Ammon's horn (tissue), 1 donor: ENCODE results near the gene SRRM3.
"Not testable (repeated sequence)": the region's sequence is repeated elsewhere in the genome, so short reads cannot be mapped to it uniquely, and the experiment has no call there.

Experiments
- DNase-seq: peaks from one replicate; pipeline ENCODE4 v3.0.0-alpha.2; 2016; ENCODE audit warnings: low spot score

The SRRM3 gene

GRCh38 chr7:76189276-76189675 is 12.4 kb upstream of the SRRM3 start:
- DNase-seq, result no peak

GRCh38 chr7:76191783-76192240 is 9.9 kb upstream of the SRRM3 start:
- no peak for DNase-seq

- DNase-seq, result no peak
Observed at GRCh38 chr7:76193466-76193865, 8.2 kb upstream of the SRRM3 start.

- DNase-seq, result no peak
Observed at GRCh38 chr7:76193883-76194282, 7.8 kb upstream of the SRRM3 start.

- DNase-seq, result no peak
Observed at GRCh38 chr7:76196786-76197185, 4.9 kb upstream of the SRRM3 start.

- no peak for DNase-seq
Observed at GRCh38 chr7:76198202-76198601, 3.5 kb upstream of the SRRM3 start.

GRCh38 chr7:76202666-76203030 is 952 bp downstream of the SRRM3 start:
- no peak for DNase-seq

GRCh38 chr7:76204147-76204546 is 2.5 kb downstream of the SRRM3 start:
- no peak for DNase-seq

- no peak for DNase-seq
Observed at GRCh38 chr7:76206633-76207032, 4.9 kb downstream of the SRRM3 start.

- DNase-seq, result no peak
Observed at GRCh38 chr7:76209310-76209709, 7.6 kb downstream of the SRRM3 start.

- no peak for DNase-seq
Observed at GRCh38 chr7:76211216-76211615, 9.5 kb downstream of the SRRM3 start.

- not testable (repeated sequence) for DNase-seq
Observed at GRCh38 chr7:76215349-76215748, 13.7 kb downstream of the SRRM3 start.

- no peak for DNase-seq
Observed at GRCh38 chr7:76216381-76217082, 14.8 kb downstream of the SRRM3 start.

GRCh38 chr7:76217942-76218566 is 16.4 kb downstream of the SRRM3 start:
- no peak for DNase-seq

GRCh38 chr7:76220185-76221057 is 18.7 kb downstream of the SRRM3 start:
- DNase-seq, result peak; percentile 58

GRCh38 chr7:76222333-76222732 is 20.6 kb downstream of the SRRM3 start:
- DNase-seq, result no peak

GRCh38 chr7:76222839-76223238 is 21.1 kb downstream of the SRRM3 start:
- DNase-seq, result no peak

GRCh38 chr7:76223286-76223972 is 21.7 kb downstream of the SRRM3 start:
- no peak for DNase-seq

GRCh38 chr7:76224695-76225094 is 23.0 kb downstream of the SRRM3 start:
- DNase-seq, result no peak

- no peak for DNase-seq
Observed at GRCh38 chr7:76225379-76225778, 23.7 kb downstream of the SRRM3 start.

GRCh38 chr7:76225951-76226350 is 24.3 kb downstream of the SRRM3 start:
- DNase-seq, result no peak

- not testable (repeated sequence) for DNase-seq
Observed at GRCh38 chr7:76226878-76227423, 25.3 kb downstream of the SRRM3 start.
